Activated CD4-positive, alpha-beta T cell treated with anti-CD3 and anti-CD28 coated beads, Interleukin-2, Interleukin-4, amounts not matched to agents 100 ng/mL and 50 ng/mL, durations not matched to agents 16 hours and 8 hours (primary cell): ENCODE measurements around the gene HIGD1A.

Experiments
- DNase-seq: peaks from one replicate; pipeline ENCODE4 v3.0.0-alpha.2; 2020; ENCODE audit warnings: low spot score

HIGD1A gene

DNA sequence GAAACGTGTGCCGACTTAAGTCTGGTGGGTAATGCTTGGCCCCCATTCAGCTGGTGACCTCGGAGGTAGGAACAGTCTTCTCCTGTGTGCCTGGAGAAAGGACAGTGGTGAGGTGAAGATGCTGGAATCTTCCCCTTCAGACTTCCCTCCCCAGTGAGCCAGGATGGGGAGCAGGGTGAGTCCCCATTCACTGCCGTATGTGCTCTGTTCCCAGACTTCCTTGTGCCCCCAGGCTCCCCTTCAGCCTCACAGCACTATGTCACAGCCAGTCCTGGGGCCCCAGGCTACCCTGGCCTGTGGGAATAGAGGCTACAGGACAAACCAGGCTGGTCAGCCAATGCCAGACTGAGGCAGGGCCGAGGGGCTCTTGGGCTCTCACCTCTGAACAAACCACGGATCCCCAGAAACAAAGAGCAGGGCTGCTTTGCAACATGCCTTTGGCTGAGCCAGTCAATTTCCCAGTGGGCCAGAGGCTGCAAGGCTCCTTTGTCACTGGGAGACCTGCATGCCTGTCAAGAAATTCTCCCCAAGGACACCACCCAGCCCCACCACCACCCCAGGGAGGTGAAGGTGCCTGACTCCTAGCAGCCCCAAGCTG lies 69.9 kb downstream of the HIGD1A start:
- no peak for DNase-seq

DNA sequence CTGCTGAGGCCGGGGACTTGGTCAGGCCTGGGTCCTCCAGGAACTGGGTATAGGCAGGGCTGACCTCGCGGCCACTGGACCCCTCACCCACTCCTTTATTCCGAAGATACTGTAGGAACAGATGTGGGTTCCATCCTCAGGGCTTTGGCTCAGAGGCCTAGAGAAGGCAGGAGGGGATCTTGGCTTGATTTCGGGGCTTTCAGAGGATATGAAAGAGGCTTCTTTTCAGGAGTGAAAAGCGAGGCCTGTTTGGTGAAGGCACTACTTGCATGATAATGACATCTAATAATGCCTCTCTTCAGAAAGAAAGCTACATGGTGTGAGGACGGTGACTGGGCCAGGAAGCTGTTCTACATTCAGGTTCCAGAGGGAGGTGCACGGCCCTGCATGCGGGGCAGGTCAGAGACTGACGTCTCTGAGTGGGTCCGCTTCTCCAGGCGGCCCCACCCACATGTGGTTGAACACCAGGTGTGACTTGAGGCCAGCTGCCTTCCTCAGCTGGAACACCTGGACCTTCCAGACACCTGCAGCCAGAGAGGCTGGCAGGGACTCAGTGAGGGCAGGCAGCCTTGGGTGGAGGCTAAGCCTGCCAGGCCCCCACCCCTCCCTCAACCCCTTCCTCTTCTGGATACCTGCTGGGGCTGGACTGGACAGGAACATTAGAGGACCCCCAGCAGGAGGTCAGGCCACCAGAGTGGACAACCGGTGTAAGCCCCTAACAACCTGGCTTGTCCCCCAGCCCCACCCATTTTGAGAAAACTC lies 70.6 kb downstream of the HIGD1A start:
- DNase-seq, result no peak
